GM12891 (cell line): ENCODE data around the gene ERVH48-1.
"Not testable (repeated sequence)": the region's sequence is repeated elsewhere in the genome, so short reads cannot be mapped to it uniquely, and the experiment has no call there.

Experiments
- PAX5 ChIP-seq: IDR thresholded peaks from 2 replicates; pipeline ENCODE4 v1.6.1; 2011; ENCODE audit warnings: low read length, moderate library complexity, mild to moderate bottlenecking; ENCODE audit not compliant: insufficient read depth, severe bottlenecking
- POLR2A ChIP-seq: IDR thresholded peaks from 2 replicates; pipeline ENCODE4 v1.6.1; 2011; ENCODE audit warnings: low read depth, low read length, control low read depth
- POLR2AphosphoS5 ChIP-seq: IDR thresholded peaks from 2 replicates; pipeline ENCODE4 v1.6.1; 2011; ENCODE audit warnings: low read depth, low read length, control low read depth
- POU2F2 ChIP-seq: IDR thresholded peaks from 2 replicates; pipeline ENCODE4 v1.6.1; 2011; ENCODE audit warnings: low read depth, mild to moderate bottlenecking, control low read depth, low read length, moderate library complexity
- SPI1 ChIP-seq: IDR thresholded peaks from 2 replicates; pipeline ENCODE4 v1.6.1; 2011; ENCODE audit warnings: low read depth, low read length, control low read depth
- TAF1 ChIP-seq: IDR thresholded peaks from 2 replicates; pipeline ENCODE4 v1.6.1; 2011; ENCODE audit warnings: low read depth, low read length, control low read depth

GRCh38 chr21:42951193-42951592 is 25.8 kb upstream of the ERVH48-1 start:
- not testable (repeated sequence) for TF ChIP-seq POLR2A, POLR2AphosphoS5, TAF1, PAX5, SPI1, POU2F2
